ENCODE measurements around the gene LRRC49. TPM values are rescaled to one million over a fixed set of nuclear protein-coding genes. Genes with fewer than 3 reads are reported as not detected.

LRRC49 gene
- total RNA-seq, 1 experiment from 2014 or later: 9.2 TPM

DNA sequence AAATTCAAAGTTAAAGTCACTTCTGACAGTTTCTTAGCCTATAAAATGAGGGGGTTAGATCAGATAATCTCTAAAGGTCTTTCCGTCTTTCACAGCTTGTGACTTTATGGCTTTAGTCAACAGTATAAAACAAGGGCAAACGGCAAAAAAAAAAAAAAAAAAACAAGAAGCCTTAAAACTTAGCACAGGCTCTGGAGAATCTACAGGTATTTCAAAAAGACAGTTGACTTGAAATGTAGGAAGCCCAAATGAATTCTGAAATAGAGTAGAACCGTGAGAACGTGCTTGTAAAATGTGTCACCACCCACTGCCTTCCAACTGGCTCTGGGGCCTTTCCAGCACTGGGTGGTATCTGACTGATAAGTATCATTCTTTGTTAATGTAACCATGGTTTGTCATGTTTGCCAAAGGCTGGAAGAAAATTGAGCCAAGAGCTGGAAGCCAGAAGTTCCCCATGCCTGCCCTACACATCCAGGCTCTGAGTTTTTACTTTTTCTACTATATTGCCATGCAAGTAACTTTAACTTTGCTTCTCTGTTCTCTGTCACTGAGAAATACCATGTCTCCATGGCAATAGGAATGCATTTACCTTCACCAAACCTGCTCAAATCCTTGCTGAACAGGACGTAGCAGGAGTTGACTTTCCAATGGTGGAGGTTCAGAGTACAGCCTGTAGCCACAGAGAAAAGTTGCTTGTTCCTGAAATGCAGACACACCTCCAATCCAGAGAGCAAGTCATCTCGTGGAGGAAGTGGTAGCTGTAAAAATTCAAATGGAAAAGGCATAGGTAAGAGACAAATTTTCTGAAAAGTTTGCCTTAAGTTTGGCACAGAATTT lies 186.8 kb downstream of the LRRC49 start:
- intact Hi-C loops (cut with micrococcal nuclease; ENCODE audit: unreplicated experiment): no loop called here
- POLR2A ChIA-PET (ENCODE audit: low non-redundant PET): no interaction called here

DNA sequence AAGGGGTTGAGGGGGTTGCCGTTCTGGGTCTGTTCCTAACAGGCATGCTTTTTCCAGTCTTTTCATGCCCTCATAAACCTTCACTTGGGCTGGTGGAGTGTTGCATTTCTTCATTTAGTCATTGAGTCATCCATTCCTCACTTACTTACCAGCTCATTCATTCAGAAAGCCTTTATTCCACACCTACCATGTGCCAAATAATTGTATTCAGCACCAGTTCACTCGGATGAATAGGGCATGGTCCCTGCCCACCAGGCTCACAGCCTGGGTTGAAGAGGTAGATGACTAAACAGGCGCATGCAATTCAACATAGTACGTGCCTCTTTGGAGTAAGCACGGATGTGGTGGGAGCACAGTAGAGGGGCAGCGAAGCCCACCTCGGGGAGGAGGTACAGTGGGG lies 187.5 kb downstream of the LRRC49 start:
- BruUV-seq (replicated peaks): no TSS peak
- Histone ChIP-seq H3K36me3 (ENCODE audit: insufficient read depth, low read length, poor library complexity, severe bottlenecking) (no peaks in the 10 kb centered on the region), H3K9me3 (ENCODE audit: low read depth, low read length, poor library complexity, severe bottlenecking) (no peaks in the 10 kb centered on the region), H3K27ac (ENCODE audit: low read depth, low read length, poor library complexity, severe bottlenecking) (no peak overlapping the region), H3K4me1 (ENCODE audit: insufficient read depth, low read length, poor library complexity, severe bottlenecking) (no peaks in the 10 kb centered on the region), H3K27me3 (replicated peaks; ENCODE audit: insufficient read depth, low read depth, low read length, poor library complexity) (no peaks in the 10 kb centered on the region), H3K4me3 (ENCODE audit: low read depth, low read length, poor library complexity, severe bottlenecking) (no peak overlapping the region)
- ChIA-PET POLR2A (ENCODE audit: low non-redundant PET) (no interaction called here), CTCF (no interaction called here)
- DNase-seq (ENCODE audit: low spot score): no peak
- TF ChIP-seq CTCF (conservative IDR thresholded peaks at IDR 0.05; ENCODE audit: low read depth, low read length) (no peak), EZH2 (IDR thresholded peaks at IDR 0.05; ENCODE audit: borderline replicate concordance, low read depth, low read length, poor library complexity, severe bottlenecking) (no peak)
- intact Hi-C loops (cut with micrococcal nuclease; ENCODE audit: unreplicated experiment): no loop called here

More for the DNA sequence above, 186.8 kb downstream of the LRRC49 start:
- CTCF ChIA-PET: no interaction called here
- TF ChIP-seq EZH2 (IDR thresholded peaks at IDR 0.05; ENCODE audit: borderline replicate concordance, low read depth, low read length, poor library complexity, severe bottlenecking) (no peak), CTCF (conservative IDR thresholded peaks at IDR 0.05; ENCODE audit: low read depth, low read length) (no peak)
- BruUV-seq (replicated peaks): no TSS peak
- no peak overlapping the region for H3K4me3 ChIP-seq (ENCODE audit: low read depth, low read length, poor library complexity, severe bottlenecking)
- peak; percentile 22 for DNase-seq (ENCODE audit: low spot score)
- no peak overlapping the region for H3K27ac ChIP-seq (ENCODE audit: low read depth, low read length, poor library complexity, severe bottlenecking)
- H3K4me1 ChIP-seq (ENCODE audit: insufficient read depth, low read length, poor library complexity, severe bottlenecking): no peaks in the 10 kb centered on the region
- no peaks in the 10 kb centered on the region for H3K27me3 ChIP-seq (replicated peaks; ENCODE audit: insufficient read depth, low read depth, low read length, poor library complexity)
- no peaks in the 10 kb centered on the region for H3K36me3 ChIP-seq (ENCODE audit: insufficient read depth, low read length, poor library complexity, severe bottlenecking)
- H3K9me3 ChIP-seq (ENCODE audit: low read depth, low read length, poor library complexity, severe bottlenecking): no peaks in the 10 kb centered on the region

- H3K27me3 ChIP-seq (replicated peaks; ENCODE audit: insufficient read depth, low read depth, low read length, poor library complexity): no peaks in the 10 kb centered on the region
- TF ChIP-seq CTCF (conservative IDR thresholded peaks at IDR 0.05; ENCODE audit: low read depth, low read length) (no peak), EZH2 (IDR thresholded peaks at IDR 0.05; ENCODE audit: borderline replicate concordance, low read depth, low read length, poor library complexity, severe bottlenecking) (no peak)
- ChIA-PET POLR2A (ENCODE audit: low non-redundant PET) (no interaction called here), CTCF (no interaction called here)
- intact Hi-C loops (cut with micrococcal nuclease; ENCODE audit: unreplicated experiment): no loop called here
- no peak overlapping the region for H3K4me3 ChIP-seq (ENCODE audit: low read depth, low read length, poor library complexity, severe bottlenecking)
- no peaks in the 10 kb centered on the region for H3K9me3 ChIP-seq (ENCODE audit: low read depth, low read length, poor library complexity, severe bottlenecking)
- no peak overlapping the region for H3K27ac ChIP-seq (ENCODE audit: low read depth, low read length, poor library complexity, severe bottlenecking)
- DNase-seq (ENCODE audit: low spot score): no peak
- H3K4me1 ChIP-seq (ENCODE audit: insufficient read depth, low read length, poor library complexity, severe bottlenecking): no peaks in the 10 kb centered on the region
- no peaks in the 10 kb centered on the region for H3K36me3 ChIP-seq (ENCODE audit: insufficient read depth, low read length, poor library complexity, severe bottlenecking)
- no TSS peak for BruUV-seq (replicated peaks)
Observed at GRCh38 chr15:71080705-71081104, 188.1 kb downstream of the LRRC49 start.
